ENCODE data around the gene TGFBRAP1. TPM values are rescaled to one million over a fixed set of nuclear protein-coding genes. Genes with fewer than 3 reads are reported as not detected.

TGFBRAP1 gene
- total RNA-seq, 1 donor from 2014 or later = 11.3 TPM

DNA sequence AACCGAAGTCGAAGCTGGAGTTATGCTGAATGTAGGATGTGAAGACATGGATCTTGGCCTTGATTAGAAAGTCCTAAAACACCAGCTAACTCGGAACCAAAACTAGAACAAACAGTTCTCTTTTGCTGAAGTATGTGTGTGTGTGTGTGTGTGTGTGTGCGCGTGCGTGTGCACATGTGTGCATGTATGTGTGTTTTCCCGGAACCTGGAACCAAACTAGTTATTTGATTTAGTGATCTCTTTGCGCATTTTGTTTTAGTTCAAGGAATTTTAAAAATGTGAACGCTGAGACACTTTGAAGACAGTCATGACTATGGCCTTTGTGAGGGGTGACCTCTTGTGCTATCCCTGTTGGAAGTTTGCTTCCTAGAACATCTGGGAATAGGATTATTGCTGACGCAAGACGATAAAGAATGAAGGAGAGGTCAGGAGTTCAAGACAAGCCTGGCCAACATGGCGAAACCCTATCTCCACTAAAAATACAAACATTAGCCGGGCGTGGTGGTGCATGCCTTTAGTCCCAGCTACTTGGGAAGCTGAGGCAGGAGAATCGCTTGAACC is 45.5 kb upstream of the TGFBRAP1 start:
- TF ChIP-seq, protein P1, sequence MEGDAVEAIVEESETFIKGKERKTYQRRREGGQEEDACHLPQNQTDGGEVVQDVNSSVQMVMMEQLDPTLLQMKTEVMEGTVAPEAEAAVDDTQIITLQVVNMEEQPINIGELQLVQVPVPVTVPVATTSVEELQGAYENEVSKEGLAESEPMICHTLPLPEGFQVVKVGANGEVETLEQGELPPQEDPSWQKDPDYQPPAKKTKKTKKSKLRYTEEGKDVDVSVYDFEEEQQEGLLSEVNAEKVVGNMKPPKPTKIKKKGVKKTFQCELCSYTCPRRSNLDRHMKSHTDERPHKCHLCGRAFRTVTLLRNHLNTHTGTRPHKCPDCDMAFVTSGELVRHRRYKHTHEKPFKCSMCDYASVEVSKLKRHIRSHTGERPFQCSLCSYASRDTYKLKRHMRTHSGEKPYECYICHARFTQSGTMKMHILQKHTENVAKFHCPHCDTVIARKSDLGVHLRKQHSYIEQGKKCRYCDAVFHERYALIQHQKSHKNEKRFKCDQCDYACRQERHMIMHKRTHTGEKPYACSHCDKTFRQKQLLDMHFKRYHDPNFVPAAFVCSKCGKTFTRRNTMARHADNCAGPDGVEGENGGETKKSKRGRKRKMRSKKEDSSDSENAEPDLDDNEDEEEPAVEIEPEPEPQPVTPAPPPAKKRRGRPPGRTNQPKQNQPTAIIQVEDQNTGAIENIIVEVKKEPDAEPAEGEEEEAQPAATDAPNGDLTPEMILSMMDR (conservative IDR thresholded peaks at IDR 0.05; ENCODE audit: low read depth, low read length) = no peak
- no peak overlapping the region for H3K4me3 ChIP-seq (ENCODE audit: low read depth, low read length)
- DNase-seq (ENCODE audit: low read depth) = no peak

DNA sequence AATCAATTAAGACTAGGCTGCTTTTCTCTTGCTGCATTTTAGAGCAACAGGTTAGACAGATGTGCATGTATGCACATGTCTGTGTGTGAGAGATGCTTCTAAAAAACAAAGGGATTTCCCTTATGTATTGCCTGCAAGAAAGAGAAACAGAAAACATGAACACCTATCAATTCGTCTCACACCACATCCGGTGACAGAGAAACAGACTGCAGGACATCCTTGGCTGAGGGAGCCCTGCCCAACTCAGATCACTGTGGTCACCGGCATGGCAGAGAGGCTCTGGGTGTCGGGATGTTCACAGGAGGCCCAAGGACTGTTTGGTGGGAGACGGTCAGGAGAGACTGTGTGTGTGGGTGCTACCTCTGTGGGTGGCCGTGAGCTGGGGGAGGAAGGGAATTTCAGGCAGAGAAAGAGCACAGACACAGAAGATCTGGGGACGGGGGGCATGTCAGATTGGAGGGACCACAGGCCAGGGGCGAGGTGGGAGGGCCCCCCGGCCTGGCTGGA is 44.4 kb upstream of the TGFBRAP1 start:
- no peak overlapping the region for H3K4me3 ChIP-seq (ENCODE audit: low read depth, low read length)
- no peak for DNase-seq (ENCODE audit: low read depth)
- TF ChIP-seq, protein P1 (conservative IDR thresholded peaks at IDR 0.05; ENCODE audit: low read depth, low read length) = no peak

DNA sequence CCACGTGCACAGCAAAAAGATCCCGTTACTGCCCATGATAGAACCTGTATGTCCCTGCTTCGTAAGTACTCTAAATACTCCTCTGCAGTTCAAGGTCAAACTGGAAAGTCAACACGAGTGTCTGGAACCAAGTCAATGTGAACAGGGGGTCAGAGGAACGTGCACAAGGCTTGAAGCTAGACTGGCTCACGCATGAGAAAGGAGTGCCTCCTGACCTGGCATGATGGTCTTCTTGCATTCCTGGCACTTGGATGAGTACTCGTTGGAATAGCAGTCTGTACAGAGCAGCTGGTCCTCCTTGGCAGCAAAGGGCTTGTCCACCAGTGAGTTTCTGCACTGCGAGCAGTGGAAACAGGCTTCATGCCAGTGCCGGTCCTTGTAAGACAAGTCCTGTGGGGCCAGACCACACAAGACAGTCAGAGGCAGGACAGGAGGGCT is 43.8 kb upstream of the TGFBRAP1 start:
- TF ChIP-seq, protein P1 (conservative IDR thresholded peaks at IDR 0.05; ENCODE audit: low read depth, low read length) = no peak
- no peak overlapping the region for H3K4me3 ChIP-seq (ENCODE audit: low read depth, low read length)
- no peak for DNase-seq (ENCODE audit: low read depth)

DNA sequence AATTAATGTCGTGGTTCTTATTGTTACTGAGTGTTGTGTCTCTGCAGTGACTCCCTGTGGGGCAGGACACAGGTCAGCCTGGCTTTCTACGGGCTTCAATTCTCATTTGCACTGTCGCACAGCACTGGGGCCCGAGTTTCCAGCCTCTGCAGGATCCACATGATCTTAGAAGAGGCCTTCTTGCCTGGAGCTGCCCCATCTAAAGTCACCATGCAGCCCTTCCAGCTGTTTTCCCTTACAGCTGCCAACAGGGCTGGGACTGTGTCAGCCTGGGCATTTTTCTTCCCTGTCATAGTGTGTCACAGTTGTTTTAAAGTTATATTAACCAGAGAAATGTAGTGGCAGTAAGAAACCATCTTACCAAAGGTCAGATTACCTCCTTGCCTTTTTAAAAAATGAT is 42.3 kb upstream of the TGFBRAP1 start:
- DNase-seq (ENCODE audit: low read depth) = no peak
- H3K4me3 ChIP-seq (ENCODE audit: low read depth, low read length) = no peak overlapping the region
- TF ChIP-seq, protein P1 (conservative IDR thresholded peaks at IDR 0.05; ENCODE audit: low read depth, low read length) = no peak

DNA sequence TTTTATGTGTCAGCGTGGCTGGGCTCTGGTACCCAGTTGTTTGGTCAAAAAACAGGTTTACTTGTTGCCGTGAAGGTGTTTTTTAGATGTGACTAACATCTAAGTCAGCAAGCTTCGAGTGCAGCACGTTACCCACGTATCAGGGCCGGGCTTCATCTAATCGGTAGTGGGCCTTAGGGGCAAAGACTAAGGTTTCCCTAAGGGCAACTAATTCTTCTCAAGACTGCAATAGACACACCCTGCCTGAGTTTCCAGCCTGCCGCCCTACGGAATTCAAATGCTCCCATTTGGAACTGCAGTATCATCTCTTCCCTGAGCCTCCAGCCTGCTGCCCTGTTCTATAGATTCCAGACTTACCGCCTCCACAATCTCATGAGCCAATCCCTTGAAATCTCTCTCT is 41.6 kb upstream of the TGFBRAP1 start:
- TF ChIP-seq, protein P1 (conservative IDR thresholded peaks at IDR 0.05; ENCODE audit: low read depth, low read length) = no peak
- DNase-seq (ENCODE audit: low read depth) = no peak
- no peak overlapping the region for H3K4me3 ChIP-seq (ENCODE audit: low read depth, low read length)

DNA sequence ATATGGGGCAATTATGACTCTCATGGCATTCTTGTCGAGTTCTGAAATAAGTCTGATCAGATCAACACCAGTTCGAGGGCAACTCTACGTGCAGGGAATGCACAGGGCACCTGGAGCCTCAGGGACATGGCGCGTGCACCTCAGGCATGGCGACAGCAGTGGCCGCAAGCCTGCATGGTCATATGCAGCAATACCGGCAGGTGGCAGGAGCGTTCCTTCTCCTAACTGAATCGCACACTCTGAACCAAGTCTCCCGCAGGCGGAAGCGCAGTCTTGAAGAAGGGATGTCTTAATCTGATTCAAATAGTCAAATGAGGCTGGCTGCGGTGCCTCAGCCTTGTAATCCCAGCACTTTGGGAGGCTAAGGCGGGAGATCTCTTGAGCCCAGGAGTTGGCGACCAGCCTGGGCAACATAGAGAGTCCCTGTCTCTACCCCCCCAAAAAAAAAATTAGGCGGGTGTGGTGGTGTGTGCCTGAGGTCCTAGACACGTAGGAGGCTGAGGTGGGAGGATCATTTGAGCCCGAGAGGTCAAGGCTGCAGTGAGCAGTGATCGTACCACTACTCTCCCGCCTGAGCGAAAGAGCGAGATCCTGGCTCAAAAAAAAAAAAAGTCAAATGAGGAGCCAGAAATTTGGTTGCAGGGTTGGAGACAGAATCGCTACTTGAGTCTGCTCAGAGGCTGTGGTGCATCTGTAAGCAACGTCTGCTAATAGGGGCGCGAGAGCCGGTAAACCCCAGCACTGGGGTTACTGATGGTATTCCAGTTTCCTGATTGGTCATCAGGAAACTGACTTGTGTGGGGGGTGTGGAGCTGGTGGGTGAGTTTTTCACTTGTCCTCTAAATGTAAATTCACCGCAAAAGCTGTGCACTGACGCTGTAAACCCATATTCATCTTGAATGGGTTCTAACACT is 40.5 kb upstream of the TGFBRAP1 start:
- no peak overlapping the region for H3K4me3 ChIP-seq (ENCODE audit: low read depth, low read length)
- DNase-seq (ENCODE audit: low read depth) = peak; percentile 27
- TF ChIP-seq, protein P1 (conservative IDR thresholded peaks at IDR 0.05; ENCODE audit: low read depth, low read length) = peak; percentile 76
